Measurements from ENCODE around the gene CD200.

CD200 gene, protein sequence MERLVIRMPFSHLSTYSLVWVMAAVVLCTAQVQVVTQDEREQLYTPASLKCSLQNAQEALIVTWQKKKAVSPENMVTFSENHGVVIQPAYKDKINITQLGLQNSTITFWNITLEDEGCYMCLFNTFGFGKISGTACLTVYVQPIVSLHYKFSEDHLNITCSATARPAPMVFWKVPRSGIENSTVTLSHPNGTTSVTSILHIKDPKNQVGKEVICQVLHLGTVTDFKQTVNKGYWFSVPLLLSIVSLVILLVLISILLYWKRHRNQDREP

GRCh38 chr3:112333002-112333380 lies at the start of gene CD200:
Gene CD200 (plus strand): TSS chr3:112333156. CDS start chr3:112333213, 57 bp downstream.
- peak; percentile 49 for DNase-seq (ENCODE audit: low spot score)

- DNase-seq (ENCODE audit: low spot score) = no peak
These were observed 43.9 kb upstream of the CD200 start for GRCh38 chr3:112289011-112289410.

GRCh38 chr3:112293368-112294321 lies 39.3 kb upstream of the CD200 start, which contains the start of gene SLC9C1:
Gene SLC9C1 (minus strand): TSS chr3:112294216. CDS start chr3:112286791, 7,425 bp downstream.
- peak; percentile 42 for DNase-seq (ENCODE audit: low spot score)

DNA sequence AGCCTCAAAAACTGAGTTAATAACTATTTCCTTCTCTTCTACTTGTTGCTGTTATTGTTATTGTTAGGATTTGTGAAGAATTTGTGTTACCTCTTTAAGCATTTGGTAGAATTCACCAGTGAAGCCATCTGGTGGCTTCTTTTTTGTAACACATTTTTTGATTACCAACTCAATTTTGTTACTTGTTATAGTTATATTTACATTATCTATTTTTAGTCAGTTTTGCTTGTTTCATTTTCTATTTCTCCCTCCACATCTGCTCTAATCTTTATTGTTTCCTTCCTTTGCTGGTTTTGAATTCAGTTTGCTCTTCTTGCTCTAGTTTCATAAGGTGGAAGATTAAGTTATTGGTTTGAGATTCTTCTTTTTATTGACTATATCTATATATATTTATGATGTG lies 35.2 kb upstream of the CD200 start:
- no peak for DNase-seq (ENCODE audit: low spot score)

- DNase-seq (ENCODE audit: low spot score) = no peak
These were observed 34.2 kb upstream of the CD200 start for GRCh38 chr3:112298781-112299180.

DNA sequence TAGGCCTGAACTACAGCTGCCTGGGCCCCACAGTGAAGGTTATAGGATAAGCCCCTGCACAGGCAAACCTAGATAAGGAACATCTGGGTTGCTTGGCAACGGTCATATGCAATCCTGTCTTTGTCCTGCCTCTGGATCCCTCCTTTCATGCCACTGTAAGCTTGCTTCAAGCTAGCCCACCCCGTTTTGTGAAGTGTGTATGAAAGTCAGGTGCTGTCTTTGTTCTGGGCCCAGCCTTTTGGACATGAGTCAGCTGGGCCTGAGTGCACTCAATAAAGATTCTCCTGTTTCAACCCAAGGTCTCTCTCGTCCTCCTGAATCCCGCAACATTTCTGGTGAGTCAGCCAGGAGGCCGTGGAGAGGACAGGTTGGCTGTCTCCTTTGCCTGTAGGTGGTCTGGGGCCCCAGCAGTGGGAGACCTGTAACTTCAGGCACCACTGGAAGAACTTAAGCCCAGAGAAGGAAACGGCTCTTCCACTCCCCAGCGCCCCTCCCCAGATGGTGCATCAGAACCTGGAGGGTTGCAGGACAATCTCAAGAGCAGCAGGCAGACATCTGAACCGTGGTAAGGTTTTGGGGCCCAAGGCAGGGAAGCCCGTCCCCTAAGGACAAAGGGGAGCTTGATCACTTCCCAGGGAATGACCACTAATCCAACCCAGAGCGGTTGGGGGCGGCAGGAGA lies 30.7 kb upstream of the CD200 start:
- DNase-seq (ENCODE audit: low spot score) = no peak

DNA sequence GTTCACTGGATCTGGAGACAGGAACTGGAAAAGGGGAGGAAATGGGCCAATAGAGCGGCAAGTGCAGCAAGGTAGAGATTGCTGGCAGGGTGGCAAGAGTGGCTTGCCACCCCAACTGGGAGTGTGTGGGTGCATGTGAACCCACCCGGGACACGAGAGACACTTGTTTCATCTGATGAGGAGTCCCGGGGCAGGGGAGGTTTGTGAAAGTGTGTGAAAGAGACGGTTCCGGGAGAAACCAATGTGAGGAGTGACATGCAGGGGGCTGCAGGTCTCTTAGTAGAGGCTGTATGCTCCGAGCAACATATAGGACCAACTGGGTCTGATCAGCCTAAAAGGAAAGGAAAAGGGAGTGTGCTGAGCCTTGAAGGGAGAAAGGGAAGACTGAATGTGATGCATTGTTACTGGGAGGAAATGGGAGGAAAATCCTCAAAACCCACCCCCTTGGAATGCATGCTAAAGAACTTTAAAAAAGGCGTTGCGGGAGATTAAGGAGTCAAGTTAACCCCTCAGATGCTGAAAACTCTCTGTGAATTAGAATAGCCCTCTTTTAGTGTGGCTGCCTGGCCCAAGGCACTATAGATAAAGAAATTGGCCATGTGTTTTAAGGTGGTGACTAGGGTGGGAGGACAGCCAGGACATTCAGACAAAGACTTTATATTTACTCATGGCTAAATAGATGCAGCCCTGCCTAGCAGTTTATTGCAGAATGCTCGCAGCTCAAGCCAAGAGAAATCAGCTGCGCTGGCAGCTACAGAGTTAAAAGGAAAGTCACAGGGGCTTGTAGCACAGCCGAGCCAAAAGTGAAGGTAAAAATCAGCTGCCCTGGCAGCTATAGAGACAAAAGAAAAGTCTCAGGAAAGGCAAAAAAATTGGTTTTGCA lies 29.8 kb upstream of the CD200 start:
- DNase-seq (ENCODE audit: low spot score) = no peak

GRCh38 chr3:112303764-112304325 lies 29.1 kb upstream of the CD200 start:
- no peak for DNase-seq (ENCODE audit: low spot score)

- DNase-seq (ENCODE audit: low spot score) = no peak
These were observed 28.3 kb upstream of the CD200 start for GRCh38 chr3:112304611-112305010.

DNA sequence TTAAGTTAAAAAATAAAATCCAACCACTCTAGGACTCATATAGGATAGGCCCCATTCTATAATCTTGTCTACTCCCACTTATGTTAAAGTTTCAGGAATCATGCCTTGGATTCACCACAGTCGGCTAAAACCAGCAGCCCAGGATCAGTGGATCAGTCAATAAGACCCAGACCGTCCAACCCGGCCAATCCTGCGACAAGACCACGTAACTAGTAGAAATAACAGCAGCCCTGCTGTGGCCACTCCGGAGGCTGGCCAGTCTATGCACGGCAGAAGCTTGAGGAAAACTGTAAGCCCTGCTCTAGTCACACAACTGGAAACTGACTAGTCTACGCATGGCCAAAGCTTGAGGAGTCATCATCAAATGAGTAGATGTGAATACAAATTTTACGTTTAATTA lies 26.1 kb upstream of the CD200 start:
- no peak for DNase-seq (ENCODE audit: low spot score)

GRCh38 chr3:112307557-112307956 lies 25.4 kb upstream of the CD200 start:
- no peak for DNase-seq (ENCODE audit: low spot score)

GRCh38 chr3:112308151-112308911 lies 24.6 kb upstream of the CD200 start:
- DNase-seq (ENCODE audit: low spot score) = no peak

GRCh38 chr3:112314649-112315048 lies 18.3 kb upstream of the CD200 start:
- DNase-seq (ENCODE audit: low spot score) = no peak

DNA sequence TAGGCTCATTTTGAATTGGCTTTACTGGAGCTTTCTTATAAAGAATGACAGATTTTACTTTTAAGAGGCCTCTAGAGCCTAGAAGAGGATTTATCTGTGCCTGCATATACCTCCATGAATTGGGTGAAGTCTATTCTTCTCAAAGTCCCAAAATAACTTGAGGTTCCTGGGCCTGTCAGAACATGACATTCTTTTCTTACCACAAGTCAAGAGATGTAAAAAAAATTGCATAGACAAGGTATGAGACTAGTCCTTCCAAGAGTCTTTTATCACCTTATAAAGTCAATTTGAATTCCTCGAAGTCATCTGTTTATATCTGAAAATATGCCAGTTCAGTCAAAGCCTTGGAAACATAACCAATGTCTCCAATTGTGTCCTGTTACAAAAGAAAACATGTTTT lies 17.2 kb upstream of the CD200 start:
- no peak for DNase-seq (ENCODE audit: low spot score)

- no peak for DNase-seq (ENCODE audit: low spot score)
These were observed 13.3 kb upstream of the CD200 start for GRCh38 chr3:112319516-112320276.

- no peak for DNase-seq (ENCODE audit: low spot score)
These were observed 12.3 kb upstream of the CD200 start for GRCh38 chr3:112320691-112321090.

DNA sequence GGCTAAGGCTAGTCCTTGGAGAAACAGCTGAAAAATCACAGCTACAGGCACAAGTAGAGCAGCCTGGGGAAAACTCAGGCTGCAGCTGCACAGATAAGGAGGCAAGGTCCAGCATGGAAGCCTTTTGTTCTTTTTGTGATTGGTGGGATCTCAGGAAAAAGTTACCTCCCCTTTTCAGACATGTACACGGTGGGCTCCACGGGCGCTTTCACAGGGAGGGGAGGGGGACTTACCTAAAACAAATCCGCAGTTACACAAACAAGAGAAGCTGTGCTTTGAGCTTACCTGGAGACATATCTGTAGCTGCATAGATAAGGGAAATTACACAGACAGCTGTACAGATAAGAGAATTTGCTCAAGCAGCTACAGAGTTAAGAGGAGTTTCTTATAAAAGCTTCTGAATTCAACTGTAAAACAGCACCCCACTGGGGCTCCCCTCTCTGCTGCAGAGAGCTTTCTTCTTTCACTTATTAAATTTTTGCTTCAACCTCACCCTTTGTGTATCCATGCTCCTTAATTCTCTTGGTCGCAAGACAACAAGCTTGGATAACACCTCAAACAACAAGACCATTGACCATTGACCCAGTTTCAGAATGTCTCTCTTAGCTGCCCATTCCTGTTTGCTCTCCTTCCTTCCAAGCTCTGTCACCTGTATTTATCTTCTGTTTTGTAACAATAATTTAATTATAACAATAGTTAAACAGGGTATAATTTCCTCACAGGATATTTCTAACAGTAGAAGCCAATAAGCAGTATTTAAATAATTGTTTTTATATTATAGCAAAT lies 10.9 kb upstream of the CD200 start:
- DNase-seq (ENCODE audit: low spot score) = no peak

DNA sequence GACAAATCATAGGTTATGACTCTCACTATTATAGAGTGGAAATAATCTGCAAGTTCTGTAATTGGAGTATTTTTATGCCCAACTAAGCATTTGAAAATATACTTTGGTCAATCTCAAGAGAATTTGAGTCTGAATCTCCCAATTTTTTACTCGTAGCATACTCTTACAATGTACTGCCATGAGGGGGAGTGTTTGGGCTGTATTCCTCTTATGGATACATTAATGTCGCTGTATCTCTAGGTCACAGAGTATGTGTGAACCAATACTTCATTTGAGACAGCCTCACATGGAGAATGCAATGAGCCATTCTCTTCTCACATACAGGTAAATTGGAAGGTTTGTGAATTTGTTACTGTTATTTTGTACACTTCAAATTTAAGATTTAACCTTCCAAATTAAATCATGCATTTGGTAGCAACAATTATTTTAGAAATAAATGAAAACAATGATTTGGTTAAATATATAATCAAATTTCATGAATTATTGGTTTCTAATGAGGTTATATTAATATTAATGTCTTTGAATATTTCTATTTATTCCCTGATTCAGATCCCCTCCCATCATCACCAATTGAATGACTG lies 5.5 kb upstream of the CD200 start:
- peak; percentile 44 for DNase-seq (ENCODE audit: low spot score)

- DNase-seq (ENCODE audit: low spot score) = no peak
These were observed 1.1 kb upstream of the CD200 start for GRCh38 chr3:112331851-112332250.

All from D341Med (cell line).